Keratinocyte (primary cell): ENCODE results near the gene ZSCAN21. TPM values are rescaled to one million over a fixed set of nuclear protein-coding genes. Genes with fewer than 3 reads are reported as not detected.
"Not testable (repeated sequence)": the region's sequence is repeated elsewhere in the genome, so short reads cannot be mapped to it uniquely, and the experiment has no call there.

Experiments
- DNase-seq: peaks from one replicate; pipeline ENCODE4 v3.0.0-alpha.2; 2011; ENCODE audit warnings: low read depth, missing footprints, low spot score
- FAIRE-seq: peaks from 2 replicates; lab custom pipeline; 2011; peaks lifted over from hg19 to GRCh38; lab: Jason Lieb, UNC
- H2AFZ ChIP-seq: 2 replicates; pipeline ENCODE4 v1.6.0; 2012; ENCODE audit warnings: low read length, control low read depth, inconsistent platforms; ENCODE audit not compliant: control insufficient read depth
- H3K27ac ChIP-seq: 2 replicates; pipeline ENCODE4 v1.5.1; 2011; ENCODE audit warnings: low read length; ENCODE audit not compliant: control insufficient read depth, insufficient read depth
- H3K27me3 ChIP-seq: 3 replicates; pipeline ENCODE4 v1.6.0; 2011; ENCODE audit warnings: low read length; ENCODE audit not compliant: control insufficient read depth, insufficient read depth; ENCODE audit errors: extremely low read depth
- H3K36me3 ChIP-seq, 2 experiments: 2 replicates in 1 of 2; 3 replicates in 1 of 2; pipeline ENCODE4 v1.5.1; 2011; ENCODE audit warnings: low read length in 2 of 2, mild to moderate bottlenecking in 1 of 2; ENCODE audit not compliant: control insufficient read depth in 2 of 2, insufficient read depth in 2 of 2; ENCODE audit errors: extremely low read depth in 1 of 2
- H3K4me1 ChIP-seq: 3 replicates; pipeline ENCODE4 v1.5.1; 2011; ENCODE audit warnings: low read length; ENCODE audit not compliant: control insufficient read depth, insufficient read depth; ENCODE audit errors: extremely low read depth
- H3K4me2 ChIP-seq: 3 replicates; pipeline ENCODE4 v1.6.0; 2011; ENCODE audit warnings: low read depth, low read length; ENCODE audit not compliant: control insufficient read depth, insufficient read depth; ENCODE audit errors: extremely low read depth
- H3K4me3 ChIP-seq, 3 experiments: fragments of 200-600 bp in 1 of 3; sonication (generic) in 1 of 3; 2 replicates in 2 of 3; 3 replicates in 1 of 3; pipeline ENCODE4 v1.5.1; 2011 to 2016; ENCODE audit warnings: low read length in 3 of 3, mild to moderate bottlenecking in 3 of 3, control low read depth in 2 of 3, inconsistent platforms in 1 of 3, low read depth in 1 of 3, mixed read lengths in 1 of 3, mixed run types in 1 of 3, moderate library complexity in 1 of 3; ENCODE audit not compliant: control insufficient read depth in 2 of 3, insufficient read depth in 2 of 3; ENCODE audit errors: extremely low read depth in 1 of 3
- H3K79me2 ChIP-seq: 2 replicates; pipeline ENCODE4 v1.6.0; 2012; ENCODE audit warnings: low read length; ENCODE audit not compliant: control insufficient read depth, insufficient read depth
- H3K9ac ChIP-seq: 3 replicates; pipeline ENCODE4 v1.6.0; 2011; ENCODE audit warnings: low read length; ENCODE audit not compliant: control insufficient read depth, insufficient read depth; ENCODE audit errors: extremely low read depth
- H3K9me1 ChIP-seq: 3 replicates; pipeline ENCODE4 v1.6.0; 2011; ENCODE audit warnings: low read length; ENCODE audit not compliant: control insufficient read depth, insufficient read depth; ENCODE audit errors: extremely low read depth
- H3K9me3 ChIP-seq: 2 replicates; pipeline ENCODE4 v1.5.1; 2012; ENCODE audit warnings: low read depth, low read length; ENCODE audit not compliant: control insufficient read depth
- H4K20me1 ChIP-seq: 3 replicates; pipeline ENCODE4 v1.6.0; 2011; ENCODE audit warnings: low read length; ENCODE audit not compliant: control insufficient read depth, insufficient read depth; ENCODE audit errors: extremely low read depth
- EZH2 ChIP-seq: IDR thresholded peaks from one replicate; pipeline ENCODE4 v1.6.1; 2012; ENCODE audit warnings: inconsistent platforms, mild to moderate bottlenecking, low read length, moderate library complexity
- dilution Hi-C: fragments of 300-500 bp; cut with MboI; formaldehyde crosslinking; loops from one replicate; pipeline ENCODE4 v1.7.0; 2020; ENCODE audit warnings: low sequenced_read_pairs; ENCODE audit not compliant: extremely low pct_ligation_motif_present
- polyA plus RNA-seq, 5 experiments: library from polyadenylated mRNA; depleted of rRNA in 3 of 5; stranded (reverse) in 3 of 5; stranded (forward) in 1 of 5; unstranded in 1 of 5; fragments of >200 nt; gene quantifications; 1 replicate in 1 of 5; 2 replicates in 3 of 5; 3 replicates in 1 of 5; pipeline versions ENCODE4 v1.2.1 to v1.2.3, GENCODE V29; 2011 to 2012; ENCODE audit warnings: missing spikeins in 2 of 5, low read depth in 1 of 5, low replicate concordance in 1 of 5
- TF ChIP-seq, protein P1 (sequence below), 3 experiments: IDR thresholded peaks in 1 of 3; conservative IDR thresholded peaks in 1 of 3; optimal IDR thresholded peaks in 1 of 3; 2 replicates in 2 of 3; 3 replicates in 1 of 3; pipeline versions ENCODE3 to v1.5.1; 2011; ENCODE audit warnings: low read length in 3 of 3, mild to moderate bottlenecking in 3 of 3, moderate library complexity in 2 of 3, control low read depth in 1 of 3, inconsistent platforms in 1 of 3; ENCODE audit not compliant: insufficient read depth in 2 of 3; ENCODE audit errors: extremely low read depth in 1 of 3

ZSCAN21 gene
- polyA plus RNA-seq, 1 donor (not counting 4 experiments of a cell fraction or from before 2014, with no cell fraction given): 12.6 TPM

DNA sequence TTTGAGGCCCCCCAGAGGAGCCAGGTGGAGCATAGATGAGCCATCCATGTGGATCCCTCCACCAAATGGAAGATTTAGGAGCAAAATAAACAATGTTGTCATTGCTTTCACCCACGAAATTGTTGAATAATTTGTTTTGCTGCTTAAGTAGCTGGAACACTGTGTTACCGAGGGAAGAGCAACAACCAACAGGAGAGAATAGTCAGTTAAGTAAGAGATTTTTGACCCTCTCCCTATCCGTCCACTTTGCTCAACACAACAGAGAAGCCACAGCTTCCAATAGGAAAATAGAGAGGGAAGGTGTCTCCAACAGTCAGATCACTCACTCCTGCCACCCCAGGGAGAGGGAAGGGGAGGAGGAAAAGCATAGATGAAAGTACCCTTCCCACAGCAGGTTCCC, 38.1 kb upstream of the ZSCAN21 start:
- H3K79me2 ChIP-seq: peaks cover 11% of the 10 kb centered on the region
- peaks cover 19% of the 10 kb centered on the region for H3K4me1 ChIP-seq
- H3K36me3 ChIP-seq: no peaks in the 10 kb centered on the region
- TF ChIP-seq, protein P1, sequence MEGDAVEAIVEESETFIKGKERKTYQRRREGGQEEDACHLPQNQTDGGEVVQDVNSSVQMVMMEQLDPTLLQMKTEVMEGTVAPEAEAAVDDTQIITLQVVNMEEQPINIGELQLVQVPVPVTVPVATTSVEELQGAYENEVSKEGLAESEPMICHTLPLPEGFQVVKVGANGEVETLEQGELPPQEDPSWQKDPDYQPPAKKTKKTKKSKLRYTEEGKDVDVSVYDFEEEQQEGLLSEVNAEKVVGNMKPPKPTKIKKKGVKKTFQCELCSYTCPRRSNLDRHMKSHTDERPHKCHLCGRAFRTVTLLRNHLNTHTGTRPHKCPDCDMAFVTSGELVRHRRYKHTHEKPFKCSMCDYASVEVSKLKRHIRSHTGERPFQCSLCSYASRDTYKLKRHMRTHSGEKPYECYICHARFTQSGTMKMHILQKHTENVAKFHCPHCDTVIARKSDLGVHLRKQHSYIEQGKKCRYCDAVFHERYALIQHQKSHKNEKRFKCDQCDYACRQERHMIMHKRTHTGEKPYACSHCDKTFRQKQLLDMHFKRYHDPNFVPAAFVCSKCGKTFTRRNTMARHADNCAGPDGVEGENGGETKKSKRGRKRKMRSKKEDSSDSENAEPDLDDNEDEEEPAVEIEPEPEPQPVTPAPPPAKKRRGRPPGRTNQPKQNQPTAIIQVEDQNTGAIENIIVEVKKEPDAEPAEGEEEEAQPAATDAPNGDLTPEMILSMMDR (optimal IDR thresholded peaks at IDR 0.05 in 1 of 3, IDR thresholded peaks at IDR 0.05 in 1 of 3, conservative IDR thresholded peaks at IDR 0.05 in 1 of 3; ENCODE audit: extremely low read depth in 1 of 3, insufficient read depth in 2 of 3, low read length in 3 of 3): no peak
- TF ChIP-seq EZH2: no peak
- H3K27me3 ChIP-seq: no peaks in the 10 kb centered on the region
- no peaks in the 10 kb centered on the region for H3K9me3 ChIP-seq
- no peak for FAIRE-seq
- H3K27ac ChIP-seq: no peak overlapping the region
- no peaks in the 10 kb centered on the region for H4K20me1 ChIP-seq
- no peak for DNase-seq
- H3K4me2 ChIP-seq: no peak overlapping the region
- H3K4me3 ChIP-seq: no peak overlapping the region
- H3K9me1 ChIP-seq: no peaks in the 10 kb centered on the region
- no peak overlapping the region for H2AFZ ChIP-seq
- H3K9ac ChIP-seq: no peak overlapping the region
- dilution Hi-C loops: no loop called here

GRCh38 chr7:100012385-100013327, 36.9 kb upstream of the ZSCAN21 start:
- peaks cover 31% of the 10 kb centered on the region for H3K4me1 ChIP-seq
- H3K9ac ChIP-seq, H3K9me1 ChIP-seq, H2AFZ ChIP-seq, H3K4me3 ChIP-seq, dilution Hi-C loops, H3K36me3 ChIP-seq, H4K20me1 ChIP-seq, H3K9me3 ChIP-seq, DNase-seq, H3K27me3 ChIP-seq, FAIRE-seq: not testable (repeated sequence)
- H3K4me2 ChIP-seq: peak overlapping the region; percentile 9
- H3K79me2 ChIP-seq: peaks cover 23% of the 10 kb centered on the region
- peak overlapping the region; percentile 31 for H3K27ac ChIP-seq
